Tibial artery (tissue), 4 donors: Measurements from ENCODE around the gene EEF2KMT.
"Not testable (repeated sequence)": the region's sequence is repeated elsewhere in the genome, so short reads cannot be mapped to it uniquely, and the experiment has no call there.

Experiments used
- DNase-seq, 2 donors: peaks; one replicate each; pipeline ENCODE4 v3.0.0-alpha.2; 2019
- H3K27ac ChIP-seq, 2 donors: fragments of 200-600 bp; sonication (generic) in 1 of 2; 1 replicate in 1 of 2; 2 replicates in 1 of 2; pipeline ENCODE4 v1.5.1; 2018 to 2019; ENCODE audit warnings: mild to moderate bottlenecking in 1 of 2
- H3K27me3 ChIP-seq, 2 donors: fragments of 200-600 bp; sonication (generic) in 1 of 2; one replicate each; pipeline versions ENCODE4 v1.5.1 to v1.6.0; 2016 to 2019
- H3K36me3 ChIP-seq, 3 donors: fragments of 200-600 bp; sonication (generic) in 2 of 3; one replicate each; pipeline ENCODE4 v1.5.1; 2016 to 2019; ENCODE audit warnings: mild to moderate bottlenecking in 2 of 3
- H3K4me1 ChIP-seq, 4 donors: fragments of 200-600 bp; sonication (generic) in 2 of 4; 1 replicate in 3 of 4; 2 replicates in 1 of 4; pipeline ENCODE4 v1.5.1; 2016 to 2019
- H3K4me3 ChIP-seq, 2 donors: fragments of 200-600 bp; sonication (generic) in 1 of 2; 1 replicate in 1 of 2; 2 replicates in 1 of 2; pipeline ENCODE4 v1.5.1; 2018 to 2019; ENCODE audit warnings: mild to moderate bottlenecking in 2 of 2
- H3K9me3 ChIP-seq, 3 donors: fragments of 200-600 bp; sonication (generic) in 1 of 3; one replicate each; pipeline ENCODE4 v1.5.1; 2016 to 2019
- intact Hi-C: fragments of 100-400 bp; cut with DNase I; formaldehyde crosslinking; loops from one replicate; pipeline ENCODE4 v1.15.0; 2023; ENCODE audit warnings: low total_unique reads
- TF ChIP-seq, protein P1 (sequence below), 2 experiments: fragments of 200-600 bp in 1 of 2; fragments of 450-650 bp in 1 of 2; IDR thresholded peaks; one replicate each; pipeline ENCODE4 v1.5.1; 2017 to 2019; ENCODE audit warnings: antibody characterized with exemption in 2 of 2, mild to moderate bottlenecking in 1 of 2, moderate library complexity in 1 of 2

The EEF2KMT gene

DNA sequence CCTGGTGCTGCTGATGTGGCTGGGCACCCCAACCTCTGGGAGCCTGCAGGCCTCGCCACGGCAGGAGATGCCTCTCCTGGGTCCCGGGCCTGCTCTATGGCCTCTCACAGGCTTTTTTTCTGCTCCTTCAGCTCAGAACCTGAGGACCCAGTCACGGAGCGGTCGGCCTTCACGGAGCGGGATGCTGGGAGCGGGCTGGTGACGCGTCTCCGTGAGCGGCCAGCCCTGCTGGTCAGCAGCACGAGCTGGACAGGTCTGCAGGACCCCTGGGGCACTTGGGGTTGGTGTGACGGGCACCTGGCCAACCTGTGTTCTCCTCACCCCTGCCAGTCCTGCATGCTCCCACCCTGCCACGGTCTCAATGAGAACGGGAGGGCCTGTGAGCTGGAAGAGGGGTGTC lies 19.0 kb downstream of the EEF2KMT start:
- H3K9me3 ChIP-seq = no peaks in the 10 kb centered on the region
- H3K36me3 ChIP-seq = peaks cover 20 to 81% (median 72%) of the 10 kb centered on the region in 3 donors
- intact Hi-C loops = loop anchor here (10.0 kb wide), 1 partner anchor 114 kb away; no protein-coding TSS in a partner anchor
- H3K4me3 ChIP-seq = no peak overlapping the region
- no peaks in the 10 kb centered on the region for H3K4me1 ChIP-seq
- no peak for DNase-seq
- H3K27ac ChIP-seq = no peak overlapping the region
- no peaks in the 10 kb centered on the region for H3K27me3 ChIP-seq
- TF ChIP-seq, protein P1, sequence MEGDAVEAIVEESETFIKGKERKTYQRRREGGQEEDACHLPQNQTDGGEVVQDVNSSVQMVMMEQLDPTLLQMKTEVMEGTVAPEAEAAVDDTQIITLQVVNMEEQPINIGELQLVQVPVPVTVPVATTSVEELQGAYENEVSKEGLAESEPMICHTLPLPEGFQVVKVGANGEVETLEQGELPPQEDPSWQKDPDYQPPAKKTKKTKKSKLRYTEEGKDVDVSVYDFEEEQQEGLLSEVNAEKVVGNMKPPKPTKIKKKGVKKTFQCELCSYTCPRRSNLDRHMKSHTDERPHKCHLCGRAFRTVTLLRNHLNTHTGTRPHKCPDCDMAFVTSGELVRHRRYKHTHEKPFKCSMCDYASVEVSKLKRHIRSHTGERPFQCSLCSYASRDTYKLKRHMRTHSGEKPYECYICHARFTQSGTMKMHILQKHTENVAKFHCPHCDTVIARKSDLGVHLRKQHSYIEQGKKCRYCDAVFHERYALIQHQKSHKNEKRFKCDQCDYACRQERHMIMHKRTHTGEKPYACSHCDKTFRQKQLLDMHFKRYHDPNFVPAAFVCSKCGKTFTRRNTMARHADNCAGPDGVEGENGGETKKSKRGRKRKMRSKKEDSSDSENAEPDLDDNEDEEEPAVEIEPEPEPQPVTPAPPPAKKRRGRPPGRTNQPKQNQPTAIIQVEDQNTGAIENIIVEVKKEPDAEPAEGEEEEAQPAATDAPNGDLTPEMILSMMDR (IDR thresholded peaks at IDR 0.05) = no peak

GRCh38 chr16:5077304-5077703 lies 20.3 kb downstream of the EEF2KMT start:
- TF ChIP-seq, protein P1 (IDR thresholded peaks at IDR 0.05) = no peak
- no peak for DNase-seq
- Histone ChIP-seq H3K27ac (no peak overlapping the region), H3K4me1 (peaks cover 0 to 7% (median 2%) of the 10 kb centered on the region in 4 donors), H3K4me3 (no peak overlapping the region), H3K27me3 (no peaks in the 10 kb centered on the region), H3K9me3 (no peaks in the 10 kb centered on the region), H3K36me3 (peaks cover 20 to 68% (median 64%) of the 10 kb centered on the region in 3 donors)
- intact Hi-C loops = loop anchor here (10.0 kb wide), 1 partner anchor 113 kb away; no protein-coding TSS in a partner anchor

GRCh38 chr16:5075637-5076036 lies 22.0 kb downstream of the EEF2KMT start:
- intact Hi-C loops = loop anchor here (10.0 kb wide), 1 partner anchor 111 kb away; no protein-coding TSS in a partner anchor
- TF ChIP-seq, protein P1 (IDR thresholded peaks at IDR 0.05) = no peak
- Histone ChIP-seq H3K9me3 (no peaks in the 10 kb centered on the region), H3K27ac (no peak overlapping the region), H3K4me1 (peaks cover 0 to 17% (median 6%) of the 10 kb centered on the region in 4 donors), H3K27me3 (no peaks in the 10 kb centered on the region), H3K36me3 (peaks cover 20 to 52% (median 51%) of the 10 kb centered on the region in 3 donors), H3K4me3 (no peak overlapping the region)
- DNase-seq = no peak

DNA sequence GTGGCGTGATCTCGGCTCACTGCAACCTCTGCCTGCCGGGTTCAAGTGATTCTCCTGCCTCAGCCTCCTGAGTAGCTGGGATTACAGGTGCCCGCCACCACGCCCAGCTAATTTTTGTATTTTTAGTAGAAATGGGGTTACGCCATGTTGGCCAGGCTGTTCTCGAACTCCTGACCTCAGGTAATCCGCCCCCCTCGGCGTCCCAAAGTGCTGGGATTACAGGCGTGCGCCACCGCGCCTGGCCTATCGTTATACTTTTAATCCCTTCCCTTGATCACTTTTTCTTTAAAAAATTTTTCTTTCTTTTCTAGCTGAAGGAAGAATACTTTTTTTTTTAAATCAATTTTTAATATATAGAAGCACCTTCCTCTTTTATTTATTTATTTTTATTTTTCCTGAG lies 23.8 kb downstream of the EEF2KMT start:
- Histone ChIP-seq H3K36me3 (peaks cover 17 to 38% (median 36%) of the 10 kb centered on the region in 3 donors), H3K4me1 (peaks cover 0 to 17% (median 6%) of the 10 kb centered on the region in 4 donors)
- not testable (repeated sequence) for H3K4me3 ChIP-seq, H3K27me3 ChIP-seq, H3K27ac ChIP-seq, H3K9me3 ChIP-seq
- intact Hi-C loops = loop anchor here (10.0 kb wide), 1 partner anchor 109 kb away; no protein-coding TSS in a partner anchor
- peak in 1 of 2 donors; percentile 9 for DNase-seq

- intact Hi-C loops = loop anchor here (10.0 kb wide), 1 partner anchor 108 kb away; no protein-coding TSS in a partner anchor
- TF ChIP-seq, protein P1 (IDR thresholded peaks at IDR 0.05) = no peak
- no peak overlapping the region for H3K27ac ChIP-seq
- H3K27me3 ChIP-seq = no peaks in the 10 kb centered on the region
- H3K4me3 ChIP-seq = no peak overlapping the region
- no peaks in the 10 kb centered on the region for H3K9me3 ChIP-seq
- H3K36me3 ChIP-seq = peaks cover 17 to 32% (median 31%) of the 10 kb centered on the region in 3 donors
- H3K4me1 ChIP-seq = peaks cover 0 to 17% (median 6%) of the 10 kb centered on the region in 4 donors
- DNase-seq = no peak
Measured at GRCh38 chr16:5073279-5073629, 24.3 kb downstream of the EEF2KMT start.

DNA sequence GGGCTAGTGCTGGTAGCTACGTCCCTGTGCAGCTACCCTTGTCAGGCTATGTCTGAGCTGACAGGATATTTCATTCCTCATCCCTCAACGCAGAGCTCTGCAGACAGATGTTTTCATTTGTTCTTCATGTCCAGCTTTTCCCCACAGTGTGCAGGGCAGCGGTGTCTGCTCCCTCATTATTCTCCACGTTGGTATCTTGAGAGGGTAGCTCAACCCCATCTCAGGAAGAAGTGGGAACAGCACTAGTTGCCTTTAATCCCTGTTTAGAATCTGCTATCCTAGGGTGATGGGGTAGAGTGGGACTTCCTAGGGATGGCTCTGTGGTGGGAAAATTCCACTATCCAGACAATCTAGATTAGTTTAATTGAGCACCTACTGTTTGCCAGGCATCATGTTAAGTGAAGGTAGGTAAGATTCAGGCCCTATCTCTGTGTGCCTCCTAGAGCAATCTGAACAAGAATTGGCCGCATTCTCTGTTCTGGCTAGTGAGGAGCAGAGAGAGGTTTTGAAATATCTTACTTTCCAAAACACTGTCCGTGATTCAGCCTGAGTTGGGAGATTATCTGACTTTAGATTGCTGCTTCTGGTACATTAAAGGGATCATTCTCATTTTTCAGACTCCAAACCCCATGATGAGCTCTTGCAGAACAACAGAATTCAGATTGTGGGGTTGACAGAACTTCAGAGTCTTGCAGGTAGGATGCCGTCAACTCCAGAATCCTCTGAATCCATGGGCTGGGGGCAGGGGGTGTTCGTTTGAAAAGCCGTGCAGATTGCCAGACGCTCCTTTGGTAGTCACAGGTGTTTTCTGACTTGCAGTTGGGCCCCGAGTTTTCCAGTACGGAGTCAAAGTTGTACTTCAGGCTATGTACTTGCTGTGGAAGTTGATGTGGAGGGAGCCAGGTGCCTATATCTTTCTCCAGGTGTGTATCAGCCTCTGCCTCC lies 25.0 kb downstream of the EEF2KMT start:
- intact Hi-C loops = loop anchor here (10.0 kb wide), 1 partner anchor 108 kb away; no protein-coding TSS in a partner anchor
- no peaks in the 10 kb centered on the region for H3K27me3 ChIP-seq
- peaks cover 0 to 17% (median 6%) of the 10 kb centered on the region in 4 donors for H3K4me1 ChIP-seq
- H3K4me3 ChIP-seq = peak overlapping the region; percentile 67 to 85
- peaks cover 14 to 26% (median 24%) of the 10 kb centered on the region in 3 donors for H3K36me3 ChIP-seq
- H3K9me3 ChIP-seq = no peaks in the 10 kb centered on the region
- TF ChIP-seq, protein P1 (IDR thresholded peaks at IDR 0.05) = no peak
- H3K27ac ChIP-seq = peak overlapping the region; percentile 81 to 83
- no peak for DNase-seq
